ENCODE data around the gene LSM10. TPM values are rescaled to one million over a fixed set of nuclear protein-coding genes. Genes with fewer than 3 reads are reported as not detected.

The LSM10 gene
- total RNA-seq, 1 donor from 2014 or later = 12.1 TPM

GRCh38 chr1:36383240-36383639 lies 14.5 kb downstream of the LSM10 start:
- no peak for DNase-seq (ENCODE audit: low read depth)

GRCh38 chr1:36382669-36383068 lies 15.0 kb downstream of the LSM10 start:
- DNase-seq (ENCODE audit: low read depth) = no peak

GRCh38 chr1:36382231-36382630 lies 15.5 kb downstream of the LSM10 start:
- no peak for DNase-seq (ENCODE audit: low read depth)

GRCh38 chr1:36381405-36381804 lies 16.3 kb downstream of the LSM10 start:
- DNase-seq (ENCODE audit: low read depth) = no peak

GRCh38 chr1:36380782-36381181 lies 16.9 kb downstream of the LSM10 start:
- DNase-seq (ENCODE audit: low read depth) = no peak

GRCh38 chr1:36380143-36380619 lies 17.5 kb downstream of the LSM10 start:
- DNase-seq (ENCODE audit: low read depth) = no peak

GRCh38 chr1:36377791-36378492 lies 19.8 kb downstream of the LSM10 start:
- DNase-seq (ENCODE audit: low read depth) = no peak

- DNase-seq (ENCODE audit: low read depth) = no peak
Observed at GRCh38 chr1:36372617-36373016, 25.1 kb downstream of the LSM10 start.

- DNase-seq (ENCODE audit: low read depth) = peak; percentile 36
Observed at GRCh38 chr1:36369061-36369861, 28.4 kb downstream of the LSM10 start.

- no peak for DNase-seq (ENCODE audit: low read depth)
Observed at GRCh38 chr1:36367798-36368197, 29.9 kb downstream of the LSM10 start.

GRCh38 chr1:36367066-36367465 lies 30.6 kb downstream of the LSM10 start:
- no peak for DNase-seq (ENCODE audit: low read depth)

- no peak for DNase-seq (ENCODE audit: low read depth)
Observed at GRCh38 chr1:36366091-36366661, 31.5 kb downstream of the LSM10 start.

GRCh38 chr1:36365381-36365780 lies 32.3 kb downstream of the LSM10 start:
- DNase-seq (ENCODE audit: low read depth) = no peak

GRCh38 chr1:36359911-36360550 lies 37.7 kb downstream of the LSM10 start:
- DNase-seq (ENCODE audit: low read depth) = peak; percentile 74

- no peak for DNase-seq (ENCODE audit: low read depth)
Observed at GRCh38 chr1:36359383-36359782, 38.3 kb downstream of the LSM10 start.

GRCh38 chr1:36358514-36359084 lies 39.1 kb downstream of the LSM10 start:
- no peak for DNase-seq (ENCODE audit: low read depth)

GRCh38 chr1:36355811-36356210 lies 41.9 kb downstream of the LSM10 start:
- no peak for DNase-seq (ENCODE audit: low read depth)

- no peak for DNase-seq (ENCODE audit: low read depth)
Observed at GRCh38 chr1:36354486-36354885, 43.2 kb downstream of the LSM10 start.

- peak; percentile 61 for DNase-seq (ENCODE audit: low read depth)
Observed at GRCh38 chr1:36352910-36353878, 44.5 kb downstream of the LSM10 start.

GRCh38 chr1:36352125-36352909 lies 45.4 kb downstream of the LSM10 start:
- DNase-seq (ENCODE audit: low read depth) = no peak

Data from renal cortical epithelial cell (primary cell).